Stimulated activated CD4-positive, alpha-beta T cell treated with anti-CD3 and anti-CD28 coated beads, Interleukin-15, amount 100 ng/mL, for 24 hours (primary cell): ENCODE data around the gene TRMT2A.

Experiments used
- DNase-seq: peaks from one replicate; pipeline ENCODE4 v3.0.0-alpha.2; 2020

TRMT2A gene

DNA sequence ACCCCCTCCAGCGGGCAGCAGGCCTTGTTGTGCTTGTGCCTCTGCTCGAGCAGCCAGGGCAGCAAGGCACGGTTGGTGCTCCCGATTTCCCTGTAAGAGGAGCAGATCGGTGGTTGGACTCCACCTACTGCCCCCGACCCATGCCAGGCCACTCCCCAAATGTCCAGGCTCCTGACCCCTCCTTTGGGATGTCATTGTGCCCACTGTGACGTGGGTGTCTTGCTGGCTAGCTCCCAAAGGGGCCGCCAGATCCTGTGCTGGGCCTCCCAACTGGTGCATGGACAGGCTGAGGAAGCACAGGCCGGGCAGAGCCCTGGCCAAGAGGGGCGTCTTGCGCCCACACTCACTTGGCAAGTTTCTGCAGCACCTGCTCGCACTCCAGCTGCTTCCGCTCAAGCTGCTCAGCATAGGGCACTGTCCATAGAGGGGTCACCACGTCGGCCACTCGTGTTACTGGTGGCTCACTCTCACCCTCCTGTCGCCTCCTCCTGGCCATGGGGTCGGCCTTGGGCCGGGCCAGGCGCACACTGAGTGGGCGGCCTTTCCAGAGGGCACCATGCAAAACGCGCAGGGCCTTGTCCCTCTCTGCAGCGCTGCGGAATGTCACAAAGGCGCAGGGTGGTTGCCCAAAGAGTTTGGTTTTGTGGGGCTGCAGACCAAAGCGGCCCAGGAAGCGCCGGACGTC is 1.2 kb downstream of the TRMT2A start, which contains the start of gene RANBP1:
Gene RANBP1 (plus strand): TSS at position 414 of the 685 bp plus-strand sequence. CDS start 81 bp downstream, at position 495.
- DNase-seq, result no peak

DNA sequence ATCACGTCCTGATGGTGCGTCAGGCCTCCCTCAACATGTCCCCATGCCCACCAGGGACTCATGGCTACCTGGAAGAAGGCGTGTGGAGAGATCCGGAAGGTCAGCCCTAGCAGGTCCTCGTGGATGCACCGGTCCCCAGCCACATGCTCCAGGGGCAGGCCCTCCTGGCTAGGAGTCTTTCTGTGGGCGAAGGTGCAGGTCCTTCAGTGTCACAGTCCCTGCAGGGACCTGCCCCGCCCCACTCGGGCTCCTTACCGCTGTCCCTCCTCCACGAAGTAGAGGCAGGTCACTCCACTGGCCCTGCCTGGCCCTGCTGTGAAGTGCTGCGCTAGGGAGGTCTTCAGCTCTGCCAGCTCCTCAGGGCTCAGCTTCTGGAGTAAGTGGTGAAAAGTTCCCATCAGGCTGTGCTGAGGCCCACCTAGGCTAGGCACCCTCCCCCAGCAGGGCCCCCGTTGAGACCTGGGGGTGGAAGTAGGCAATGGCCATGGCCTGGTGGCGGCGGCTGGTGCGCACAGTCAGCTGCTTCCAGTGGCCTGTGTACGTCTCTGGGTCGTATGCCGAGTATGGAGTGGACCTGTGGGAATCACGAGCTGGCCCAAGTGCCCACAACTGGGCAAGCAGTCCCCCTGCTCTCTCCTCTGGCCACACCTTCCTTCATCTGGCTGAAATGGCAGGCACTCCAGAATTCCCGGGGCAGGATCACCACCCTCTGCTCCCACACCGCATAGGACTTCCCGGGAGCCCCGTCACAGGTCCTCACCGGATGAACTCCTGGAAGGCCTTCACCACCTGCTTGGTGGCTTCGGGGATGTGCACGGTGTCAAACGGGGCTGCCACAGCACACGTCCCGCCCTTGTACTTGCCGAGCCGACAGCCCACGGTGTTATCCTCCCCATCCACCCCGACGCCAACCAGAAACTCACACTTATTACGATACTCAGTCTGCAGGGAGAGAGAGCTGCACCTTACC is 2.2 kb downstream of the TRMT2A start:
- DNase-seq, result no peak

- DNase-seq, result no peak
Measured at GRCh38 chr22:20113551-20114310, 3.3 kb downstream of the TRMT2A start.

DNA sequence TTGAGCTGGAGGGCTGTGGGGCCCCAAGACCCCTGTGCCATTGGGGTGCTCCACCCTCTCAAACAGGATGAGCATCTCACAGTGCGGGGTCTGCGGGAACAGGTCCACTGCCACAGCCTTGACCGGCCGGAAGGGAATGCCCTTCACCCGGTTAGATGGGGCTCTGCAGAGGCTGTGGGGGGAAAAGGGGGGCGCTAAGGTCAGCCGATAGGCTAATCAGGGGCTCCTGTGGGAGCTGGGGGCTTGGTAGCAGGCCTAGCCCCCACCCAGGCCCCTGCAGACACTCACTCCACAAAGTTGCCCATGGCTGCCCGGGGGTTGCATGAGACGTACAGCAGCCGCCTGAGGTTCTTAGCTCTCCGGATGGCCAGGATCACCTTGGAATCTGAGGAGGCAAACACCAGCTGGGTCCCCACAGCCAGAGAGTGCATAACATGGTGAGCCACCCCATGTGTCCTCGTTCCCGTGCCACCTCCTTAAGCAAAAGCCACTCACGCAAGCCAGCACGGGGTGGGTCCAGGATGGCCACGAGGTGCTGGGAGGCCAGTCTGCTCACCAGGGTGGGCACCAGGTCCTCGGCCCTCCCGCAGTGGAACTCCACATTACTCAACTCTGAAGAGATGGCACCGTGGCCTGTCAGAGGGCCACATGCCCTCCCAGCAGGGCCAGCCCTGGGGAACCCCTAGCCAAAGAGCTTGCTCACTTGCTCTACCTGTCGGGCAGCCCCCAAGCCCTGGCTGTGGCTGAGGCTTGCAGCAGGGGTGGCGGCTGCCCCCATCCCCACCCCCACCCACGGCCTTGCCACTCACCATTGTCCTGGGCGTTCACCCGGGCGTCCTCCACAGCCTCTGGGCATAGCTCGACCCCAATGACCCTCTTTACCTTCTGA is 4.2 kb downstream of the TRMT2A start:
- DNase-seq, result no peak

DNA sequence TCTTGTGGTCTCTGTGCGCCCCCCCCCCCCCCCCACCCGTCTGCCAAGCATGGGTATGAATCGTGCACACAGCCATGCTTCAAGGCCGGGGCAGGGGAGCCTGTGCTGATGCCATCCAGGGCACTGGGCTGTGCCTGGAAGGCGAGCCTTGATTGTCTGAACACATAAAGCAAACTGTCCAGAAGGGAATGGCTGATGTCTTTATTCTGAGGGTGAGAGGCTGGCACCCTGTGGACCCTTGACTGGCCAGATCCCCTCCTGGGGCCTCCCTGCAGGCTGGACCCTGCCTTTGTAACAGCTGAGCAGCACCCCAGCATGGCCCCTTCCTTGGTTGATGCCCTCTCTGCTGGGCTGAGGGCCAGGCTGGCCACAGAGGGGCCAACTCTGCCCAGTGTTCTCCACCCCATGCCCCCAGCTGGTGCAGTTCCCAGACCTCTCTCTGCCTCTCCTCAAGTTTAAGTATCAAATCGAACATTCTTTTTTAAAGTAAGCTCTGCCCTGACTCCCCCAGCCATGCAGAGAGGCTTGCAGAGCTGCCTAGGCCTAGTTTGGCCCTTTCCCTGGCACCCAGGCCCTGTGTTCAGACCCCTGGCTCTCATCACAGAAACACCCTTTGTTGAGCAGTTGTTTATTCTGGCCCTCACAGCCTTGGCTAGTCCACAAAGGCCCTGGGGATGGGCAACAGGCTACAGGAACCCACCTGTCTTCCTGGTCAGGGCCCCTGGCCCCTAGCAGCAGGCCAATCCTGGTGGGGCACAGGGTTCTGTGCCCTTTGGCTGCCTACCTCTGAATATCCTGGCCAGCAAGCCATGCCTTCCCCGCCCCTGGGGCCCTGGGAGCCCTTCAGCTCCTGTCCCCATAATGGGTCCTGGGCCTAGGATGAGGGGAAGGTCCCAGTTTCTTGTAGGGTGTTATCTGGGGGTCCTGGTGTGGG is 5.1 kb downstream of the TRMT2A start:
- DNase-seq, result no peak

- DNase-seq, result peak; percentile 57
Measured at GRCh38 chr22:20111045-20111688, 5.9 kb downstream of the TRMT2A start.

DNA sequence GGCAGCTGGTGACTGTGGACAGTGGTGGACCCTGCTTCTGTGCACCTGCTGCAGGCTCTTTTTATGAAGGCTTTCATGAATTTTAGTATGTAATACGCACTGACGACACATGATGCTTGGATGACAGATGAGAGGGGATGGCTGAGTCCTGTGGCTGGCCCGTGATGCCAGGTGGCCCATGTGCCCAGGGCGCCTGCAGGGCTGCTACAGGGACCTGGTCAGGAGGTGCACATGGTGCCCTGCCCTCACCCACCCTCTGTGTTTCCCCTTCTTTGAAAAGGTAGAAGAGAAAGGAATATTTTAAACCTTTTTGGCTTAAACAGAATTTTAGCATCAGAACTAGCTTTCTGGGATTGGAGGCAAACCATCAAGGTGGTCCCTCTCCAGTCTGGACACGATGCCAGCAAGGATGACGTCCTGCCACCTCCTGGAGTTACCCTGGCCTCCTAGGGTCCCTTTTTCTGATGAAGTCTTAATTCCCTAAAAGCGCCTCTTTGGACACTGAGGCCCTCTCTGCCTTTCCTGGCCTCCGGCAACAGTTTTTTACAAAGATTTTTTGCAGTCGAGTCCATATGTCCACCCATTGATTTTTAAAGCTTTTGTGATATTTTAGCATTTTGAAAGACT is 6.6 kb downstream of the TRMT2A start:
- DNase-seq, result no peak

DNA sequence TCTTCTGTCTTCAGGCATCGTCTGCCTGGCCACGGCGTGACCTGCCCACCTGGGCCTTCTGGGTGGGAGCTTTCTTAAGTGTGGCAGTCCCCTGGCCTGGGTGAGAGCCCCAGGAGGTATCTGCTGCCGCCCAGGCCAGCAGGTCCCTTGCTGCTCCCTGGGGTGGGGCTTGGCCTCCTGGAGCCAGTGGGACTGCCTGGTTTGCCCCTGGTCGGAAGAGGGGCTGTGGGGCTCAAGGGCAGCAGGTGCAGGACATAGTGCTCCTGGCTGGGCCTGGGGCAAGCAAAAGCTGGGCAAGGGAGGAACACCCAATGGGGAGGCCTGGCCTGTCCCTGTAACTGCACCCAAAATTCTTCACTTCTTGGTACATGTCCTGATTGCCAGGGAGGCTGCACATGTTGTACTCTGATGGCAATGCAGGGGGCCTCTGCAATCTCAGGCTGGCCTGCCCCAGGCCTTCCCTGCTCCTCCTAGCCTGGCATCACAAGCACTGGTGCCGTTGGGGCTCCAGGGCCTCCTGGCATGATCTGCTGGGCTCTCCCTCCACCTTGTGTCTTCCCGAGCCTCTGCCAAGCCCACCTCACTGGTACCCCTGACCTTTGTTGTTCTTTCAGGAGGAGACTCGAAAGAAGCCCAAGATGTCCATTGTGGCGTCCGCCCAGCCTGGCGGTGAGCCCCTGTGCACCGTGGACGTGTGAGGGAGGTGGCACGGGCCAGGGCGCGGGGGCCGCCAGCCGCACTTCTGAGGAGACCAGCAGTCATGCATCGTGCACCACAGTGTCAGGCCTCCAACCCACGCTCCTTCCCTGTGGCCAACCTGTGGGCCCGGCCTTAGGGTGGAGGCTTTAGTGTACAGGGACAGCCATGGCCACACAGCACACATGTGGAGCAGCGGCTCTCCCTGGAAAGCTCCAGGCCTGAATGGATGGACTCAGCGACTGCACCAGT is 7.3 kb downstream of the TRMT2A start:
- no peak for DNase-seq

DNA sequence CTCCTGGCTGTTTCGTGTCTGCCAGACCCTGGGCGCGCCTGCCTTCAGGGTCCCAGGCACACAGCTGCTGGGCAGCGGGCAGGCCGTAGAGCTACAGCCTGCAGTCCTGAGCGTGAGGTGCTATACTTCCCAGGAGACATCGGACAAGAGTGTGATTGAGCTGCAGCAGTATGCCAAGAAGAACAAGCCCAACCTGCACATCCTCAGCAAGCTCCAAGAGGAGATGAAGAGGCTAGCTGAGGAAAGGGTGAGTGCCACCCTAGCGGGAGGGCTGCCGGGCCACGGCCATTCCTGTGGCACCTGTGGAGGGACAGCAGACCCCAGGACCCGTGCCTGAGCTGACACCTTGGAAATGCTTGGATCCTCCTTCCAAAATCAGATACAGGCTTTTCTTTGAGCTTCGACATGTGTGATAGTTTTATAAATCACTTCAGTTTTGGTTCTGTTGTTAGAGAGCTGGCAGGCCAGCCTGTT is 8.2 kb downstream of the TRMT2A start:
- DNase-seq, result no peak

- DNase-seq, result no peak
Measured at GRCh38 chr22:20107951-20108756, 8.9 kb downstream of the TRMT2A start.

DNA sequence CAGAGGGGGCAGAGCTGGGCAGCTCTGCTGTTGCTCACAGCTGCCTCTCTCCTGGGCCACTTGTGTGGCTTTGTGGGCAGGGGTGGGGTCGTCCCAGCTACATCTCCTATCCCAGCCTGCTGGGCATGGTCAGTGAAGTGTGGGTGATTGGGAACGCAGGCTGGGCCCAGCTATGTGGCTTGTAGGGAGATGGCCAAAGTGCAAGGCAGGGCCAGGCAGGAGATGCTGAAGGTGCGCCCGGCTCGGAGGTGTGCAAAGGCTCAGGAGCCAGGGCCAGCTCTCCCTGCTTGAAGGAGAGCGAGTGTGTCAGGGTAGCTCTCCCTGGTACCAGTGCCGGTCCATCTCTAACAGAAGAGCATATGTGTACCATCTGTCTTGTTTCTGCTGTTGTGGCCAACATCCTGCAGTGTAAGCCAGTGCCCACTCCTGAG is 9.5 kb downstream of the TRMT2A start:
- DNase-seq, result no peak

DNA sequence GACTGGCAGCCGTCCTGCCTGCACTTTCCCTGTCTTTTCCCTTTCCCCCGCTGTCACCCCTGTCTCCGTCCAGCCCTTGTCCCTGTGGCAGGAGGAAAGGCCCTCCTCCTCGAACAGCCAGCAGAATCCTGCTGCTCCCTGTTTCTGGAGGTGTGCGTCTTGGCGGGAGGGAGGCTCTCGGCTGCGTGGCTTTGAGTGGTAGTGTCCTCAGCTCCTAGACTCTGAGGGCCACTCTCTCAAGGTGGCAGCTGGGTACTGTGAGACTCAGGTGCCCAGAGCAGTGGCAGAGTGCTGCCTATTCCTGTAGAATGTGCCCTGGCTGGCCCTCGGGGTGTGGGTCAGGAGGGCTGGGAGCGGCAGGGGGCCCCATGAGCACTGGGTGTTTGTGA is 10.2 kb downstream of the TRMT2A start:
- DNase-seq, result no peak

- DNase-seq, result no peak
Measured at GRCh38 chr22:20106205-20106848, 10.7 kb downstream of the TRMT2A start.

GRCh38 chr22:20105456-20106204 is 11.4 kb downstream of the TRMT2A start:
- DNase-seq, result no peak

GRCh38 chr22:20102203-20102780 is 14.7 kb downstream of the TRMT2A start:
- DNase-seq, result no peak

GRCh38 chr22:20101638-20102037 is 15.4 kb downstream of the TRMT2A start:
- no peak for DNase-seq
